OCI-LY3 (cell line): ENCODE results near the gene ADAMTS16.

Experiments
- H2AFZ ChIP-seq: fragments of 200-600, 300-600 bp; shearing (Covaris generic); 2 replicates; pipeline ENCODE4 v1.6.0; 2014; ENCODE audit warnings: antibody characterized with exemption, low read depth, low read length
- H3K27ac ChIP-seq: fragments of 200-600, 300-600 bp; sonication (generic); 2 replicates; pipeline ENCODE4 v1.5.1; 2014; ENCODE audit warnings: mild to moderate bottlenecking, low read length, moderate library complexity, mixed read lengths
- H3K27me3 ChIP-seq: fragments of 200-600, 300-600 bp; sonication (generic); 2 replicates; pipeline ENCODE4 v1.6.1; 2014; ENCODE audit warnings: low read depth, low read length, mixed read lengths
- H3K36me3 ChIP-seq: fragments of 200-600, 300-600 bp; sonication (generic); replicated peaks from 2 replicates; pipeline ENCODE3; 2014; ENCODE audit warnings: low read depth, low read length, mixed read lengths
- H3K4me1 ChIP-seq: fragments of 300-600, 200-600 bp; sonication (generic); 2 replicates; pipeline ENCODE4 v1.6.1; 2014; ENCODE audit warnings: low read length, mixed read lengths
- H3K4me2 ChIP-seq: fragments of 200-600, 300-600 bp; sonication (generic); 2 replicates; pipeline ENCODE4 v1.6.1; 2014; ENCODE audit warnings: low read length, mixed read lengths
- H3K4me3 ChIP-seq: fragments of 300-600, 200-600 bp; sonication (generic); 2 replicates; pipeline ENCODE4 v1.5.1; 2014; ENCODE audit warnings: antibody characterized with exemption, mild to moderate bottlenecking, low read length, moderate library complexity
- H3K79me2 ChIP-seq: fragments of 300-600, 200-600 bp; shearing (Covaris generic); 2 replicates; pipeline ENCODE4 v1.6.1; 2014; ENCODE audit warnings: mild to moderate bottlenecking, low read length, mixed read lengths
- H3K9ac ChIP-seq: fragments of 300-600, 200-600 bp; shearing (Covaris generic); 2 replicates; pipeline ENCODE4 v1.6.0; 2014; ENCODE audit warnings: mild to moderate bottlenecking, low read length, moderate library complexity
- H3K9me3 ChIP-seq: fragments of 200-600, 300-600 bp; shearing (Covaris generic); 2 replicates; pipeline ENCODE4 v1.6.1; 2014; ENCODE audit warnings: low read length, mixed read lengths; ENCODE audit not compliant: insufficient read depth
- H4K20me1 ChIP-seq: fragments of 200-600, 300-600 bp; sonication (generic); 2 replicates; pipeline ENCODE4 v1.6.1; 2016; ENCODE audit warnings: low read length, mixed read lengths; ENCODE audit not compliant: insufficient read depth
- CTCF ChIP-seq: fragments of 200-600, 300-600 bp; sonication (generic); IDR thresholded peaks from 2 replicates; pipeline ENCODE4 v1.5.1; 2014; ENCODE audit warnings: antibody characterized with exemption, low read length, low read depth
- EZH2phosphoT487 ChIP-seq: fragments of 200-600 bp; shearing (Covaris generic); IDR thresholded peaks from 2 replicates; pipeline ENCODE4 v1.6.1; 2018; ENCODE audit warnings: antibody characterized with exemption, mixed run types, low read depth

ADAMTS16 gene

GRCh38 chr5:5318426-5319190 is 178.5 kb downstream of the ADAMTS16 start:
- H3K36me3 ChIP-seq = no peaks in the 10 kb centered on the region

GRCh38 chr5:5320062-5320805 is 180.1 kb downstream of the ADAMTS16 start:
- H3K4me2 ChIP-seq = no peak overlapping the region
- H3K27me3 ChIP-seq = no peaks in the 10 kb centered on the region
- no peaks in the 10 kb centered on the region for H4K20me1 ChIP-seq
- no peak overlapping the region for H3K4me3 ChIP-seq
- no peaks in the 10 kb centered on the region for H3K9me3 ChIP-seq
- no peak overlapping the region for H2AFZ ChIP-seq
- no peaks in the 10 kb centered on the region for H3K4me1 ChIP-seq
- no peak overlapping the region for H3K9ac ChIP-seq
- no peak overlapping the region for H3K27ac ChIP-seq
- TF ChIP-seq CTCF = no peak
- no peak for TF ChIP-seq EZH2phosphoT487
- no peaks in the 10 kb centered on the region for H3K79me2 ChIP-seq
- H3K36me3 ChIP-seq = no peaks in the 10 kb centered on the region

More at GRCh38 chr5:5318426-5319190, 178.5 kb downstream of the ADAMTS16 start:
- H4K20me1 ChIP-seq = no peaks in the 10 kb centered on the region
- no peak overlapping the region for H3K4me3 ChIP-seq
- H3K27me3 ChIP-seq = no peaks in the 10 kb centered on the region
- H3K4me1 ChIP-seq = no peaks in the 10 kb centered on the region
- H3K27ac ChIP-seq = no peak overlapping the region
- TF ChIP-seq EZH2phosphoT487 = no peak
- no peak for TF ChIP-seq CTCF
- no peaks in the 10 kb centered on the region for H3K9me3 ChIP-seq
- H2AFZ ChIP-seq = no peak overlapping the region
- H3K9ac ChIP-seq = no peak overlapping the region
- H3K79me2 ChIP-seq = no peaks in the 10 kb centered on the region
- H3K4me2 ChIP-seq = no peak overlapping the region

- TF ChIP-seq EZH2phosphoT487 = no peak
- TF ChIP-seq CTCF = no peak
Observed at GRCh38 chr5:5321137-5321536, 181.0 kb downstream of the ADAMTS16 start.

GRCh38 chr5:5323551-5323950 is 183.4 kb downstream of the ADAMTS16 start:
- H3K4me1 ChIP-seq = no peaks in the 10 kb centered on the region

More at GRCh38 chr5:5321137-5321536, 181.0 kb downstream of the ADAMTS16 start:
- no peaks in the 10 kb centered on the region for H3K36me3 ChIP-seq
- no peaks in the 10 kb centered on the region for H3K27me3 ChIP-seq
- no peak overlapping the region for H3K4me2 ChIP-seq
- no peak overlapping the region for H2AFZ ChIP-seq
- H3K9ac ChIP-seq = no peak overlapping the region
- H3K4me1 ChIP-seq = no peaks in the 10 kb centered on the region
- no peaks in the 10 kb centered on the region for H3K9me3 ChIP-seq
- no peaks in the 10 kb centered on the region for H4K20me1 ChIP-seq
- no peaks in the 10 kb centered on the region for H3K79me2 ChIP-seq
- H3K27ac ChIP-seq = no peak overlapping the region
- no peak overlapping the region for H3K4me3 ChIP-seq

More at GRCh38 chr5:5323551-5323950, 183.4 kb downstream of the ADAMTS16 start:
- H3K27ac ChIP-seq = no peak overlapping the region
- H3K79me2 ChIP-seq = no peaks in the 10 kb centered on the region
- no peak for TF ChIP-seq EZH2phosphoT487
- TF ChIP-seq CTCF = no peak
- H3K9me3 ChIP-seq = no peaks in the 10 kb centered on the region
- H3K36me3 ChIP-seq = no peaks in the 10 kb centered on the region
- H3K4me2 ChIP-seq = no peak overlapping the region
- H4K20me1 ChIP-seq = no peaks in the 10 kb centered on the region
- H3K9ac ChIP-seq = no peak overlapping the region
- no peak overlapping the region for H2AFZ ChIP-seq
- no peak overlapping the region for H3K4me3 ChIP-seq
- H3K27me3 ChIP-seq = no peaks in the 10 kb centered on the region
